Hair follicular keratinocyte (primary cell): ENCODE results near the gene NAT10. TPM values are rescaled to one million over a fixed set of nuclear protein-coding genes. Genes with fewer than 3 reads are reported as not detected.

ENCODE experiments used
- total RNA-seq: library from RNA; depleted of rRNA; stranded (reverse); fragments of >200 nt; gene quantifications from 2 replicates; pipeline ENCODE4 v1.2.3, GENCODE V29; 2015

Gene NAT10
- 23.0 and 37.7 TPM in 2 replicates for total RNA-seq

DNA sequence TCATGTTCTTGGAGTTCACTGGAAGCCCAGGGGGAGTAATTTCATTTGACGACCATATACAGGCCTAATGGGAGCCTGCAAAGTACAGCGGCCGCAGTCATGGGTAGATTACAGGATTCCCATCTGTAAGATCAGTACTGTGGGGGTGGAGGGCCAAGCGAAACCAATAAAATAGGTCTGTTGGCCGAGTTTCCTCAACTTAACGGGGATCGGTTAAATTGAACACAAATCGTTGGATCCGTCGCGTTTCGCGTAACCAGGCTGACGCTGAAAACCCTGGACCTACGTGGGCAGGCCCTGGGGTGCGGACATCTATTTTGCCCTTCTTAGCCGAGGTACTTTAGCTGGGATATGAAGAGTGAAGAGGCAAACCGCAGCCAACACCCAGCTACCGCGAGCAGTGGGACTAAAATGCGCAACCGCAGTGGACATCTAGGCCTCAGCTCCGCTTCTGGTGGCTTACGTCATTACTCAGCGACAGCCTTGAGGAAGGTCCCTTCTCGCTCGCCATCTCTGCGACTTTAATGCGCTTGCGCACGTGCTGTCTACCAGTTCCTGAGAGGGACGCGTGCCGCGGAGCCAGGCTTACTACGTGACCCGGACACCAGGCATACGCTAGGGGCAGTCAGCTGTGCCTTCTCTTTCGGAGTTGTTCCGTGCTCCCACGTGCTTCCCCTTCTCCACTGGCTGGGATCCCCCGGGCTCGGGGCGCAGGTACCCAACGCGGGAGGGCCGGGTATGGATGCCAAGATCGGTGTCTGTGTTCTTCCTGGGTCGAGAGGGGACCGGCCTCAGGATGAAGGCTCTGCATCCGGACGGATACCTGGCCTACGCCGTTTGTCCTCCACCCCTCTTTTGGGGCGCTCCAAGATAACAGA is at the start of gene NAT10:
Gene NAT10, plus strand, starts transcription at position 551 of the 878 bp plus-strand sequence. CDS start 2,597 bp downstream, outside the sequence.

Other genes with a start within 250 kb of the NAT10 start
- gene LMO2, start 213.6 kb upstream of the NAT10 start, total RNA-seq: 0.31 and 1.1 TPM in 2 replicates
- gene CAPRIN1, start 53.9 kb upstream of the NAT10 start, total RNA-seq: 112 and 136 TPM in 2 replicates